ENCODE results near the gene SH2B2.
A peak's percentile ranks its signal among the peaks of the same experiment; 100 is the strongest.

SH2B2 gene

DNA sequence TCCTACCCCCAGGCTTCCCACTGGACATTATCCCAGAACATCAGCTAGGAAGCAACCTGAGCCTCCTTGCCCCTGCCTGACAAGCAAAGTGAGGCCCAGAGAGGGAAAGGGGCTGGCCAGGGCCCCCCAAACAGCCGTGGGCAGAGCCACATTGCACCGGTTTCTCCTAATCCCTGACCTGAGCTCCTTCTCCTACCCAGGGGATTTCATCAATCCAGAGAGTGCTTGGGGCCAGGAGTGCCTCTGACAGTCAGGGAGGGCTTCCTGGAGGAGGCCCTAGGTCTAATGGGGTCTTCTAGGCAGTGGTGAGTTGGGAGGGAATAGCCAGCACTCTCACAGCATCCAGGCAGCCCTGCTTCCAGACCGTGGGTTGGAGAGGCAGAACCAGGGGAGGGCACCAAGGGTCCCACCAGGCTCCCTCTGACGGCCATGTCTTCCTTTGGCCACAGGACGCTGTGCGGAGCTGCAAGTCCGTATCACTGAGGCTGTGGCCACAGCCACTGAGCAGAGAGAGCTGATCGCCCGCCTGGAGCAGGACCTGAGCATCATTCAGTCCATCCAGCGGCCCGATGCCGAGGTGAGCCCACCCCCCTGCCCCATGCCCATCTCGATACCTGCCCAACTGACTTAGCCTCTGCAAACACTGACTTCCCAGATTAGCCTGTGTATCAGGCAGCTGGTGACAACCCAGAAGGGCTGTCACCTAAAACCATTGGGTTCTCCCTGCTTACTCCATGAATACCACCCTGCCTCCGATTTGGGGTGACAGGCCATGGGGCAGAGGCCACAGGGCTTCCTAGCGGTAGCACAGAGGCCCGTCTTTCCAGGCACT is 13.5 kb upstream of the SH2B2 start:
- Histone ChIP-seq H3K27ac (ENCODE audit: low read depth, low read length) (no peak overlapping the region), H3K9ac (ENCODE audit: low read length) (no peak overlapping the region), H4K12ac (ENCODE audit: low read depth, low read length) (no peak overlapping the region), H3K9me3 (ENCODE audit: insufficient read depth, low read depth, low read length) (peaks cover 2% of the 10 kb centered on the region), H3K27me3 (ENCODE audit: insufficient read depth, low read length) (no peaks in the 10 kb centered on the region), H3K4me2 (ENCODE audit: low read length) (no peak overlapping the region), H2AK5ac (ENCODE audit: low read length) (no peak overlapping the region), H3K36me3 (ENCODE audit: control insufficient read depth in 1 of 2, insufficient read depth in 2 of 2, low read length in 2 of 2) (no peaks in the 10 kb centered on the region), H4K8ac (ENCODE audit: low read depth, low read length) (no peak overlapping the region), H4K91ac (ENCODE audit: low read depth, low read length) (no peak overlapping the region), H2BK120ac (ENCODE audit: insufficient read depth, low read length, poor library complexity) (no peak overlapping the region), H3K23ac (ENCODE audit: low read length) (no peak overlapping the region), H3K14ac (ENCODE audit: low read length) (no peak overlapping the region), H3K18ac (ENCODE audit: low read length) (no peak overlapping the region), H3K79me1 (ENCODE audit: low read length) (peaks cover 2% of the 10 kb centered on the region), H2BK5ac (ENCODE audit: low read depth, low read length, poor library complexity) (no peak overlapping the region), H2AFZ (ENCODE audit: insufficient read depth, low read length, poor library complexity) (no peak overlapping the region), H3K79me2 (ENCODE audit: control insufficient read depth, insufficient read depth, low read length, poor library complexity) (no peaks in the 10 kb centered on the region), H2BK12ac (ENCODE audit: low read length) (peak overlapping the region; percentile 1), H3K4me3 (ENCODE audit: low read depth, low read length) (no peak overlapping the region), H3K4me1 (ENCODE audit: control insufficient read depth in 1 of 2, insufficient read depth in 2 of 2, low read length in 2 of 2) (peaks cover 9 to 11% of the 10 kb centered on the region in 2 experiments), H3K4ac (ENCODE audit: low read depth, low read length) (no peak overlapping the region)
- no CpG with 5 or more reads among the region's 16 CpGs for WGBS (ENCODE audit: extremely low coverage, insufficient coverage, insufficient read length)
- no peak for DNase-seq

DNA sequence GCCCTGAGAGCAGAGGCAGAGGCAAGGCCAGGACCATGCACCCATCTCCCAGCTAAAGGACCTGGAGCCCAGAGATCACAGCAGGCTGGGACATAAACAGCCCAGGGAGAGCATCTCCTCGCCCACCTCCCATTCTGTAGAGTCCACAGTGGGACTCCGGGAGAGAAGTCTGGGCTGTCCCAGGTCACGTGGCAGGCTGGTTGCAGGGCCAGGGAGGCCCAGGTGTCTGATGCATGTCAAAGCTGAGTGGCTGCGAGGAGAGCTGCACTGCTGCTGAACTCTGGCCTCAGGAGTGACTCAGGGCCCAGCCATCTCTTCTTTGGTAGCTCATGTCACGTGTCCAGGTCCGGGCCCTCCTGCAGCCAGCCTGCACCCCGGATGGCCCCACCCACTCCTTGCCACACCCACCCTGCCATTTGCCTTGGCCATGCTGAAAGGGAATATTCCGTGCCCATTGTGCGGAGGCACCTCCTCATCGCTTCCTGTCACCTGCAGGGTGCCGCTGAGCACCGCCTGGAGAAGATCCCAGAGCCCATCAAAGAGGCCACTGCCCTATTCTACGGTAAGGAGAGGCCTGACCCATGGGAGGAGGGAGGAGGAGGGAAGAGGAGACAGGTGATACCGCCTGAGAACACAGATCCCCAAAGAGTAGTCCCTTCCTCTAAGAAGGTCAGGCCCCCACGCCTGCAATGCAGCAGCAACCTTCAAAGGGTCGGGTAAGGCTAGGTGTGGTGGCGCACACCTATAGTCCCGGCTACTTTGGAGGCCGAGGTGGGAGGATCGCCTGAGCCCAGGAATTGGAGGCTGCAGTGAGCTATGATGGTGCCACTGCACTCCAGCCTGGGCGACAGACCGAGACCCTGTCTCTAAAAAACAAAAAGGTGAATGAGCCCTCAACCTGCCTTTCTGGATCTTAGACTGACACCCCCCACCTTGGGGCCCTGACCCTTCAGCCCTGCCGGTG is 12.6 kb upstream of the SH2B2 start:
- Histone ChIP-seq H2BK120ac (ENCODE audit: insufficient read depth, low read length, poor library complexity) (peak overlapping the region; percentile 6), H3K14ac (ENCODE audit: low read length) (no peak overlapping the region), H3K79me1 (ENCODE audit: low read length) (peaks cover 2% of the 10 kb centered on the region), H3K36me3 (ENCODE audit: control insufficient read depth in 1 of 2, insufficient read depth in 2 of 2, low read length in 2 of 2) (no peaks in the 10 kb centered on the region), H3K79me2 (ENCODE audit: control insufficient read depth, insufficient read depth, low read length, poor library complexity) (no peaks in the 10 kb centered on the region), H2AFZ (ENCODE audit: insufficient read depth, low read length, poor library complexity) (no peak overlapping the region), H2BK5ac (ENCODE audit: low read depth, low read length, poor library complexity) (no peak overlapping the region), H3K23ac (ENCODE audit: low read length) (no peak overlapping the region), H2BK12ac (ENCODE audit: low read length) (peak overlapping the region; percentile 34), H3K4me1 (ENCODE audit: control insufficient read depth in 1 of 2, insufficient read depth in 2 of 2, low read length in 2 of 2) (peaks cover 9 to 11% of the 10 kb centered on the region in 2 experiments), H3K4me3 (ENCODE audit: low read depth, low read length) (no peak overlapping the region), H3K27me3 (ENCODE audit: insufficient read depth, low read length) (no peaks in the 10 kb centered on the region), H3K9ac (ENCODE audit: low read length) (no peak overlapping the region), H3K4ac (ENCODE audit: low read depth, low read length) (no peak overlapping the region), H3K27ac (ENCODE audit: low read depth, low read length) (no peak overlapping the region), H4K12ac (ENCODE audit: low read depth, low read length) (no peak overlapping the region), H2AK5ac (ENCODE audit: low read length) (peak overlapping the region; percentile 65), H3K4me2 (ENCODE audit: low read length) (peak overlapping the region; percentile 13), H4K91ac (ENCODE audit: low read depth, low read length) (peak overlapping the region; percentile 48), H4K8ac (ENCODE audit: low read depth, low read length) (no peak overlapping the region), H3K18ac (ENCODE audit: low read length) (peak overlapping the region; percentile 7), H3K9me3 (ENCODE audit: insufficient read depth, low read depth, low read length) (peaks cover 2% of the 10 kb centered on the region)
- WGBS (ENCODE audit: extremely low coverage, insufficient coverage, insufficient read length), result no CpG with 5 or more reads among the region's 23 CpGs
- DNase-seq, result peak in 1 of 2 donors; percentile 55

DNA sequence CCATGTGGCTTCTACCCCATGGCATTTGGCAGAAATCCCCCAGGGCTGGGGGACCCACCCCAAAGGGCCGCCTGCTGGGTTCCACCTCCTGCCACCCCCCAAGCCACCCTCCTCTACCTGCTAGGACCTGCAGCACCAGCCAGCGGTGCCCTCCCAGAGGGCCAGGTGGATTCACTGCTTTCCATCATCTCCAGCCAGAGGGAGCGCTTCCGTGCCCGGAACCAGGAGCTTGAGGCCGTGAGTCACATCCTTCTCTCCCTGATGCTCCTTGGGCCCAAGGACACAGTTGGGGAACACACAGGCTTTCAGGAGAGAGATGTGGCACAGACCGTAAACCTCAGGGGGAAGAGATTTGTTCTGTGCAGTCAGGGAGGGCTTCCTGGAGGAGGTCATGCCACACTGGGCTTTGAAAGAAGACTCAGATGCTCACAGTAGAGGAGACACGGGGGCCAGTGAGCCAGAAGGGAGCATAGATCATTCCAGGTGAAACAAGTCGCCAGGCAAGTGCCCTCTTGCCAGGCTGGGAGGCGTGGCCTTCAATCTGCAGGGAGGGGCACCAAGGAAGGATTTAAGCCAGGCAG is 11.5 kb upstream of the SH2B2 start:
- H3K9ac ChIP-seq (ENCODE audit: low read length), result no peak overlapping the region
- H3K23ac ChIP-seq (ENCODE audit: low read length), result no peak overlapping the region
- no peak overlapping the region for H3K4me3 ChIP-seq (ENCODE audit: low read depth, low read length)
- no peaks in the 10 kb centered on the region for H3K36me3 ChIP-seq (ENCODE audit: control insufficient read depth in 1 of 2, insufficient read depth in 2 of 2, low read length in 2 of 2)
- H3K79me1 ChIP-seq (ENCODE audit: low read length), result peaks cover 2% of the 10 kb centered on the region
- H2BK5ac ChIP-seq (ENCODE audit: low read depth, low read length, poor library complexity), result no peak overlapping the region
- no peak overlapping the region for H2AFZ ChIP-seq (ENCODE audit: insufficient read depth, low read length, poor library complexity)
- H3K9me3 ChIP-seq (ENCODE audit: insufficient read depth, low read depth, low read length), result peaks cover 2% of the 10 kb centered on the region
- H3K4ac ChIP-seq (ENCODE audit: low read depth, low read length), result no peak overlapping the region
- H4K12ac ChIP-seq (ENCODE audit: low read depth, low read length), result no peak overlapping the region
- H4K8ac ChIP-seq (ENCODE audit: low read depth, low read length), result no peak overlapping the region
- H4K91ac ChIP-seq (ENCODE audit: low read depth, low read length), result peak overlapping the region; percentile 48
- no peak overlapping the region for H2BK12ac ChIP-seq (ENCODE audit: low read length)
- no peak overlapping the region for H2BK120ac ChIP-seq (ENCODE audit: insufficient read depth, low read length, poor library complexity)
- peak overlapping the region; percentile 5 for H2AK5ac ChIP-seq (ENCODE audit: low read length)
- H3K27me3 ChIP-seq (ENCODE audit: insufficient read depth, low read length), result no peaks in the 10 kb centered on the region
- DNase-seq, result no peak
- H3K4me1 ChIP-seq (ENCODE audit: control insufficient read depth in 1 of 2, insufficient read depth in 2 of 2, low read length in 2 of 2), result peaks cover 9 to 11% of the 10 kb centered on the region in 2 experiments
- H3K18ac ChIP-seq (ENCODE audit: low read length), result no peak overlapping the region
- no CpG with 5 or more reads among the region's 10 CpGs for WGBS (ENCODE audit: extremely low coverage, insufficient coverage, insufficient read length)
- no peak overlapping the region for H3K27ac ChIP-seq (ENCODE audit: low read depth, low read length)
- H3K4me2 ChIP-seq (ENCODE audit: low read length), result no peak overlapping the region
- H3K14ac ChIP-seq (ENCODE audit: low read length), result no peak overlapping the region
- no peaks in the 10 kb centered on the region for H3K79me2 ChIP-seq (ENCODE audit: control insufficient read depth, insufficient read depth, low read length, poor library complexity)

DNA sequence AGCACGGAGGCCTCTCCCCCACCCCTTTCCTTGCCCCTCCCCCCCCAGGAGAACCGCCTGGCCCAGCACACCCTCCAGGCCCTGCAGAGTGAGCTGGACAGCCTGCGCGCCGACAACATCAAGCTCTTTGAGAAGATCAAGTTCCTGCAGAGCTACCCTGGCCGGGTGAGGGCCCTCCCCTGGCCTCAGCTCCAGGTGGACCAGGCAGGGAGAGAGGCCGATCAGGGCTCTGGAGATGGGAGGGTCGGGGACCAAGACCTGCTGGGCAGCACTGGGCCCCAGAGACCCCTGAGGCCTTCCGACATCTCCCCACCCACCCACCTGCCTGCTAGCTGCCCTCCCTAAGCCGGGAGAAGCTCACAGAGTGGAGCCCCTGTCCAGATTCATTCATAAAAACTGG is 8.8 kb upstream of the SH2B2 start:
- H3K79me2 ChIP-seq (ENCODE audit: control insufficient read depth, insufficient read depth, low read length, poor library complexity), result no peaks in the 10 kb centered on the region
- DNase-seq, result no peak
- no peak overlapping the region for H3K4me2 ChIP-seq (ENCODE audit: low read length)
- no peak overlapping the region for H3K23ac ChIP-seq (ENCODE audit: low read length)
- no peak overlapping the region for H2BK12ac ChIP-seq (ENCODE audit: low read length)
- H3K4me3 ChIP-seq (ENCODE audit: low read depth, low read length), result no peak overlapping the region
- no peak overlapping the region for H2BK5ac ChIP-seq (ENCODE audit: low read depth, low read length, poor library complexity)
- no peak overlapping the region for H2AFZ ChIP-seq (ENCODE audit: insufficient read depth, low read length, poor library complexity)
- no peaks in the 10 kb centered on the region for H3K36me3 ChIP-seq (ENCODE audit: control insufficient read depth in 1 of 2, insufficient read depth in 2 of 2, low read length in 2 of 2)
- no peak overlapping the region for H3K9ac ChIP-seq (ENCODE audit: low read length)
- peaks cover 9 to 10% of the 10 kb centered on the region in 2 experiments for H3K4me1 ChIP-seq (ENCODE audit: control insufficient read depth in 1 of 2, insufficient read depth in 2 of 2, low read length in 2 of 2)
- H4K12ac ChIP-seq (ENCODE audit: low read depth, low read length), result no peak overlapping the region
- no peak overlapping the region for H3K18ac ChIP-seq (ENCODE audit: low read length)
- no peaks in the 10 kb centered on the region for H3K27me3 ChIP-seq (ENCODE audit: insufficient read depth, low read length)
- no CpG with 5 or more reads among the region's 10 CpGs for WGBS (ENCODE audit: extremely low coverage, insufficient coverage, insufficient read length)
- H4K91ac ChIP-seq (ENCODE audit: low read depth, low read length), result no peak overlapping the region
- no peak overlapping the region for H3K14ac ChIP-seq (ENCODE audit: low read length)
- no peak overlapping the region for H2BK120ac ChIP-seq (ENCODE audit: insufficient read depth, low read length, poor library complexity)
- peaks cover 2% of the 10 kb centered on the region for H3K9me3 ChIP-seq (ENCODE audit: insufficient read depth, low read depth, low read length)
- H3K79me1 ChIP-seq (ENCODE audit: low read length), result peaks cover 2% of the 10 kb centered on the region
- no peak overlapping the region for H3K27ac ChIP-seq (ENCODE audit: low read depth, low read length)
- no peak overlapping the region for H4K8ac ChIP-seq (ENCODE audit: low read depth, low read length)
- no peak overlapping the region for H3K4ac ChIP-seq (ENCODE audit: low read depth, low read length)
- H2AK5ac ChIP-seq (ENCODE audit: low read length), result no peak overlapping the region

Data from trophoblast cell (in vitro differentiated cells and primary cell).